Activated CD8-positive, alpha-beta memory T cell treated with anti-CD3 and anti-CD28 coated beads for 36 hours (primary cell): Measurements from ENCODE around the gene IFT25. TPM values are rescaled to one million over a fixed set of nuclear protein-coding genes. Genes with fewer than 3 reads are reported as not detected.

ENCODE experiments used
- total RNA-seq, 2 experiments: library from RNA; stranded (reverse); gene quantifications; one replicate each; pipeline ENCODE4 v1.2.3, GENCODE V29; 2021

The IFT25 gene
- total RNA-seq, 2 experiments from 2014 or later = 54.8 to 55.1 TPM

Other genes starting within 250 kb of the IFT25 start
- not detected for gene GLIS1, start 206.5 kb downstream of the IFT25 start, total RNA-seq
- gene NDC1, start 107.4 kb downstream of the IFT25 start, total RNA-seq = 10 to 100 TPM; 48.1 to 49.0 TPM
- 10 to 100 TPM; 16.2 to 17.2 TPM for gene YIPF1, start 55.9 kb downstream of the IFT25 start, total RNA-seq
- not detected for gene DIO1, start 51.5 kb downstream of the IFT25 start, total RNA-seq
- 10 to 100 TPM; 26.9 to 28.1 TPM for gene LRRC42, start 651 bp upstream of the IFT25 start, total RNA-seq
- gene LDLRAD1, start 72.5 kb upstream of the IFT25 start, total RNA-seq = not detected
- 100 to 1,000 TPM; 117 to 124 TPM for gene TMEM59, start 107.5 kb upstream of the IFT25 start, total RNA-seq
- gene TCEANC2, start 107.9 kb upstream of the IFT25 start, total RNA-seq = 10 to 100 TPM in 1 of 2 experiments, 1 to 10 TPM in 1; 9.1 to 11.5 TPM
- not detected for gene CDCP2, start 207.3 kb upstream of the IFT25 start, total RNA-seq